Left lung (tissue), 10 donors: ENCODE data around the gene ICAM5. TPM values are rescaled to one million over a fixed set of nuclear protein-coding genes. Genes with fewer than 3 reads are reported as not detected.
A peak's percentile ranks its signal among the peaks of the same experiment; 100 is the strongest.

Experiments used
- ATAC-seq: fragments of 200-7000 bp; cut with Tn5 transposase; one replicate; pipeline ENCODE4 v1.9.1; 2020; ENCODE audit warnings: moderate library complexity
- DNase-seq, 4 donors: peaks; one replicate each; pipeline ENCODE4 v3.0.0-alpha.2; 2013 to 2020
- H3K27ac ChIP-seq, 2 donors: fragments of 200-600 bp; sonication (generic) in 1 of 2; one replicate each; pipeline versions ENCODE4 v1.5.0 to v1.8.0; 2020 to 2021
- H3K27me3 ChIP-seq, 2 donors: fragments of 200-600 bp; sonication (generic) in 1 of 2; one replicate each; pipeline versions ENCODE4 v1.5.0 to v1.8.0; 2020 to 2021
- H3K36me3 ChIP-seq, 2 donors: fragments of 200-600 bp; sonication (generic) in 1 of 2; one replicate each; pipeline versions ENCODE4 v1.5.0 to v1.8.0; 2020 to 2021
- H3K4me1 ChIP-seq, 2 donors: fragments of 200-600 bp; one replicate each; pipeline ENCODE4 v1.8.0; 2021
- H3K4me3 ChIP-seq, 2 donors: fragments of 200-600 bp; sonication (generic) in 1 of 2; one replicate each; pipeline versions ENCODE4 v1.5.0 to v1.8.0; 2020 to 2021; ENCODE audit warnings: mild to moderate bottlenecking in 1 of 2
- H3K9me3 ChIP-seq, 2 donors: fragments of 200-600 bp; sonication (generic) in 1 of 2; one replicate each; pipeline versions ENCODE4 v1.5.0 to v1.8.0; 2020 to 2021
- CTCF ChIP-seq, 2 donors: fragments of 200-600 bp; sonication (generic) in 1 of 2; IDR thresholded peaks; one replicate each; pipeline versions ENCODE4 v1.5.0 to v1.8.0; 2021; ENCODE audit warnings: antibody characterized with exemption in 2 of 2
- intact Hi-C, 2 donors: fragments of 100-400 bp; cut with DNase I; formaldehyde crosslinking; loops; one replicate each; pipeline versions ENCODE4 v1.11.2 to v1.14.2; 2022
- polyA plus RNA-seq, 6 donors: library from polyadenylated mRNA; unstranded; fragments of 120-200 nt; gene quantifications; one replicate each; pipeline ENCODE4 v1.2.1, GENCODE V29; 2013; ENCODE audit not compliant: insufficient read length in 6 of 6
- total RNA-seq, 2 donors: library from RNA; stranded (reverse); fragmentation: NEBNext Ultra II Directional; extraction: Animal tissue kit (Norgen Biotek cat#: 25700); gene quantifications; one replicate each; pipeline ENCODE4 v1.2.1, GENCODE V29; 2021
- donor health status: DM: no; HTN: yes; CAD: no.
- donor health status: DM: no; HTN: no; CAD: no.

Gene ICAM5
- total and polyA plus RNA-seq, 8 donors: 3.9 to 25.7 (median 11.4) TPM

- TF ChIP-seq CTCF (IDR thresholded peaks at IDR 0.05): no peak
- no peak for DNase-seq
- Histone ChIP-seq H3K9me3 (no peaks in the 10 kb centered on the region), H3K27ac (no peak overlapping the region), H3K4me3 (no peak overlapping the region), H3K4me1 (peaks cover 9 to 19% of the 10 kb centered on the region in 2 donors), H3K36me3 (peaks cover 3 to 70% of the 10 kb centered on the region in 2 donors), H3K27me3 (no peaks in the 10 kb centered on the region)
- ATAC-seq: no peak
- intact Hi-C loops: no loop called here
These were observed 39.0 kb downstream of the ICAM5 start for GRCh38 chr19:10328558-10329429.

- no peak for ATAC-seq
- H3K36me3 ChIP-seq: peaks cover 0 to 63% of the 10 kb centered on the region in 2 donors
These were observed 39.8 kb downstream of the ICAM5 start for GRCh38 chr19:10329555-10329954.

GRCh38 chr19:10332158-10332964 lies 42.6 kb downstream of the ICAM5 start:
- intact Hi-C loops: no loop called here
- peaks cover 10 to 47% of the 10 kb centered on the region in 2 donors for H3K4me1 ChIP-seq
- H3K27ac ChIP-seq: peak overlapping the region; percentile 87
- no peak for ATAC-seq
- no peaks in the 10 kb centered on the region for H3K27me3 ChIP-seq
- TF ChIP-seq CTCF (IDR thresholded peaks at IDR 0.05): no peak
- H3K4me3 ChIP-seq: peak overlapping the region; percentile 71 to 82
- no peaks in the 10 kb centered on the region for H3K9me3 ChIP-seq
- DNase-seq: no peak
- H3K36me3 ChIP-seq: peaks cover 0 to 44% of the 10 kb centered on the region in 2 donors

More at GRCh38 chr19:10329555-10329954, 39.8 kb downstream of the ICAM5 start:
- no peak for TF ChIP-seq CTCF (IDR thresholded peaks at IDR 0.05)
- DNase-seq: no peak
- Histone ChIP-seq H3K4me1 (peaks cover 10 to 26% of the 10 kb centered on the region in 2 donors), H3K27ac (no peak overlapping the region), H3K9me3 (no peaks in the 10 kb centered on the region), H3K27me3 (no peaks in the 10 kb centered on the region), H3K4me3 (no peak overlapping the region)
- intact Hi-C loops: no loop called here

- DNase-seq (peak; percentile 95 to 99 (median 98)), ATAC-seq (peak; percentile 91)
- no peaks in the 10 kb centered on the region for H3K9me3 ChIP-seq
- intact Hi-C loops: no loop called here
- H3K4me3 ChIP-seq: peak within 1 kb of the TSS; percentile 71 to 82
- peaks cover 0 to 36% of the 10 kb centered on the region in 2 donors for H3K36me3 ChIP-seq
- peaks cover 10 to 55% of the 10 kb centered on the region in 2 donors for H3K4me1 ChIP-seq
- H3K27me3 ChIP-seq: no peaks in the 10 kb centered on the region
- TF ChIP-seq CTCF (IDR thresholded peaks at IDR 0.05): no peak
- H3K27ac ChIP-seq: peak within 1 kb of the TSS; percentile 87
These were observed 43.4 kb downstream of the ICAM5 start, which contains the start of gene RAVER1 for GRCh38 chr19:10332965-10333757. RAVER1 (minus strand) TSS chr19:10333529; CDS start chr19:10333507, 22 bp downstream.
